Right lobe of liver (tissue), 4 donors: ENCODE results near the gene MSMP.

ENCODE experiments used
- CTCF ChIP-seq, 4 donors: fragments of 200-600 bp in 3 of 4; fragments of 450-650 bp in 1 of 4; IDR thresholded peaks; one replicate each; pipeline versions ENCODE4 v1.5.1 to v1.8.0; 2016 to 2022; ENCODE audit warnings: antibody characterized with exemption in 4 of 4, mild to moderate bottlenecking in 2 of 4
- POLR2A ChIP-seq: fragments of 450-650 bp; IDR thresholded peaks from one replicate; pipeline ENCODE4 v1.6.1; 2017; ENCODE audit warnings: antibody characterized with exemption, mild to moderate bottlenecking
- donor health status: DM: no; HTN: no; CAD: no.
- donor health status: DM: no; HTN: no; CAD: no.
- donor health status: DM: no; HTN: yes; CAD: no.

GRCh38 chr9:35717132-35717870 lies 36.8 kb downstream of the MSMP start:
- TF ChIP-seq CTCF (IDR thresholded peaks at IDR 0.05), result no peak
- TF ChIP-seq POLR2A, result no peak
